Endothelial cell of umbilical vein (primary cell): ENCODE results near the gene CYFIP2. TPM values are rescaled to one million over a fixed set of nuclear protein-coding genes. Genes with fewer than 3 reads are reported as not detected.

Source experiments
- BruUV-seq: library from RNA; stranded (reverse); fragments of 400-500 nt; replicated peaks from 2 replicates; lab custom pipeline; 2021; lab: Mats Ljungman, UMichigan
- CTCF ChIA-PET: fragments of 300-600, 350-600 bp; sonication (Branson Sonifier 250); formaldehyde crosslinking; loops from one replicate; lab custom pipeline; 2021; ENCODE audit warnings: antibody characterized with exemption, inconsistent platforms; lab: Charles Lee
- POLR2A ChIA-PET: fragments of 300-600, 350-600 bp; sonication (Branson Sonifier 250); formaldehyde crosslinking; loops from one replicate; lab custom pipeline; 2021; ENCODE audit warnings: antibody characterized with exemption, inconsistent platforms; lab: Charles Lee
- DNase-seq: peaks from one replicate; pipeline ENCODE4 v3.0.0-alpha.2; 2011; ENCODE audit warnings: low read depth, low spot score
- FAIRE-seq: peaks from 2 replicates; lab custom pipeline; 2011; peaks lifted over from hg19 to GRCh38; lab: Jason Lieb, UNC
- H2AFZ ChIP-seq: 2 replicates; pipeline ENCODE4 v1.6.0; 2012; ENCODE audit warnings: low read depth, low read length, control low read depth, inconsistent platforms
- H3K27ac ChIP-seq: 2 replicates; pipeline ENCODE4 v1.5.1; 2011; ENCODE audit warnings: low read depth, mild to moderate bottlenecking, control low read depth, low read length, moderate library complexity; ENCODE audit not compliant: insufficient read depth
- H3K27me3 ChIP-seq, 2 experiments: 2 replicates each; pipeline versions ENCODE4 v1.6.0 to v1.6.1; 2011; ENCODE audit warnings: low read length in 2 of 2, mixed read lengths in 1 of 2; ENCODE audit not compliant: control insufficient read depth in 2 of 2, insufficient read depth in 2 of 2
- H3K36me3 ChIP-seq, 2 experiments: 2 replicates in 1 of 2; 3 replicates in 1 of 2; pipeline ENCODE4 v1.5.1; 2011; ENCODE audit warnings: low read length in 2 of 2, mild to moderate bottlenecking in 1 of 2, moderate library complexity in 1 of 2; ENCODE audit not compliant: control insufficient read depth in 2 of 2, insufficient read depth in 2 of 2; ENCODE audit errors: extremely low read depth in 1 of 2
- H3K4me1 ChIP-seq: 3 replicates; pipeline ENCODE4 v1.5.1; 2011; ENCODE audit warnings: mild to moderate bottlenecking, low read length; ENCODE audit not compliant: control insufficient read depth, insufficient read depth; ENCODE audit errors: extremely low read depth
- H3K4me2 ChIP-seq: 2 replicates; pipeline ENCODE4 v1.6.1; 2011; ENCODE audit warnings: low read length, control low read depth, mixed read lengths; ENCODE audit not compliant: insufficient read depth
- H3K4me3 ChIP-seq, 3 experiments: fragments of 200-600 bp in 1 of 3; sonication (generic), shearing (Covaris generic) in 1 of 3; replicated peaks in 1 of 3; 2 replicates each; pipeline ENCODE4 v1.5.1; 2011 to 2016; ENCODE audit warnings: control low read depth in 3 of 3, low read length in 3 of 3, mild to moderate bottlenecking in 2 of 3, inconsistent platforms in 1 of 3, low read depth in 1 of 3, moderate library complexity in 1 of 3; ENCODE audit not compliant: insufficient read depth in 1 of 3
- H3K79me2 ChIP-seq: 2 replicates; pipeline ENCODE4 v1.6.0; 2012; ENCODE audit warnings: low read length, inconsistent platforms; ENCODE audit not compliant: control insufficient read depth, insufficient read depth
- H3K9ac ChIP-seq: replicated peaks from 2 replicates; pipeline ENCODE3; 2011; ENCODE audit warnings: low read length, control low read depth; ENCODE audit not compliant: insufficient read depth; ENCODE audit errors: extremely low read depth
- H3K9me1 ChIP-seq: replicated peaks from 3 replicates; pipeline ENCODE4 v1.6.0; 2011; ENCODE audit warnings: mild to moderate bottlenecking, low read length; ENCODE audit not compliant: control insufficient read depth, insufficient read depth; ENCODE audit errors: extremely low read depth
- H3K9me3 ChIP-seq: replicated peaks from 2 replicates; pipeline ENCODE4 v1.5.1; 2012; ENCODE audit warnings: low read length, inconsistent platforms; ENCODE audit not compliant: control insufficient read depth, insufficient read depth
- H4K20me1 ChIP-seq: replicated peaks from 2 replicates; pipeline ENCODE3; 2011; ENCODE audit warnings: mild to moderate bottlenecking, low read length; ENCODE audit not compliant: control insufficient read depth, insufficient read depth; ENCODE audit errors: extremely low read depth
- EZH2 ChIP-seq: IDR thresholded peaks from 2 replicates; pipeline ENCODE4 v1.6.1; 2012; ENCODE audit warnings: borderline replicate concordance, low read depth, mild to moderate bottlenecking, moderate library complexity, low read length, inconsistent platforms; ENCODE audit not compliant: severe bottlenecking
- FOS ChIP-seq: IDR thresholded peaks from 2 replicates; pipeline ENCODE4 v1.6.1; 2011; ENCODE audit warnings: mild to moderate bottlenecking, low read length, moderate library complexity, borderline replicate concordance; ENCODE audit not compliant: insufficient read depth
- GATA2 ChIP-seq: IDR thresholded peaks from 2 replicates; pipeline ENCODE4 v1.7.0; 2011; ENCODE audit warnings: low read depth, mild to moderate bottlenecking, moderate library complexity, mixed read lengths, low read length; ENCODE audit not compliant: insufficient read length, insufficient read depth
- JUN ChIP-seq: IDR thresholded peaks from 2 replicates; pipeline ENCODE4 v1.6.1; 2011; ENCODE audit warnings: borderline replicate concordance, low read depth; ENCODE audit not compliant: insufficient read length, insufficient read depth
- MYC ChIP-seq: IDR thresholded peaks from one replicate; pipeline ENCODE4 v1.6.1; 2011; ENCODE audit warnings: mild to moderate bottlenecking, low read depth, low read length
- POLR2A ChIP-seq: IDR thresholded peaks from 2 replicates; pipeline ENCODE4 v1.6.1; 2012; ENCODE audit warnings: low read depth, mild to moderate bottlenecking, control low read depth, low read length
- POLR2AphosphoS5 ChIP-seq: IDR thresholded peaks from 2 replicates; pipeline ENCODE4 v1.6.1; 2012; ENCODE audit warnings: low read depth, mild to moderate bottlenecking, control low read depth, low read length, moderate library complexity; ENCODE audit not compliant: insufficient read depth
- dilution Hi-C: fragments of 300-500 bp; cut with MboI; formaldehyde crosslinking; loops from one replicate; pipeline ENCODE4 v1.15.0; 2019; ENCODE audit warnings: low sequenced_read_pairs; ENCODE audit not compliant: extremely low pct_ligation_motif_present
- intact Hi-C: fragments of 100-400 bp; cut with micrococcal nuclease; formaldehyde crosslinking; loops from one replicate; pipeline ENCODE4 v1.10.0; 2022
- polyA plus RNA-seq, 4 experiments: library from polyadenylated mRNA; depleted of rRNA in 3 of 4; stranded (reverse) in 3 of 4; unstranded in 1 of 4; fragments of >200 nt; gene quantifications; 2 replicates each; pipeline versions ENCODE4 v1.2.1 to v1.2.3, GENCODE V29; 2011 to 2012; ENCODE audit warnings: missing spikeins in 1 of 4
- total RNA-seq: library from RNA; stranded (reverse); gene quantifications from 2 replicates; pipeline ENCODE4 v1.2.3, GENCODE V29; 2021
- TF ChIP-seq, protein P1 (sequence below), 2 donors: IDR thresholded peaks; 1 replicate in 1 of 2; 2 replicates in 1 of 2; pipeline ENCODE4 v1.5.1; 2011; ENCODE audit warnings: low read length in 2 of 2, mild to moderate bottlenecking in 2 of 2, moderate library complexity in 2 of 2, control low read depth in 1 of 2, inconsistent platforms in 1 of 2, low read depth in 1 of 2; ENCODE audit not compliant: insufficient read depth in 1 of 2; ENCODE audit errors: extremely low read depth in 1 of 2
- TF ChIP-seq, protein P2 (sequence below): IDR thresholded peaks from 2 replicates; pipeline ENCODE4 v1.6.1; 2011; ENCODE audit not compliant: insufficient read depth, insufficient read length

Gene CYFIP2
- total and polyA plus RNA-seq, 2 donors (not counting 3 experiments of a cell fraction or from before 2014, with no cell fraction given), result 9.2 to 22.4 TPM

DNA sequence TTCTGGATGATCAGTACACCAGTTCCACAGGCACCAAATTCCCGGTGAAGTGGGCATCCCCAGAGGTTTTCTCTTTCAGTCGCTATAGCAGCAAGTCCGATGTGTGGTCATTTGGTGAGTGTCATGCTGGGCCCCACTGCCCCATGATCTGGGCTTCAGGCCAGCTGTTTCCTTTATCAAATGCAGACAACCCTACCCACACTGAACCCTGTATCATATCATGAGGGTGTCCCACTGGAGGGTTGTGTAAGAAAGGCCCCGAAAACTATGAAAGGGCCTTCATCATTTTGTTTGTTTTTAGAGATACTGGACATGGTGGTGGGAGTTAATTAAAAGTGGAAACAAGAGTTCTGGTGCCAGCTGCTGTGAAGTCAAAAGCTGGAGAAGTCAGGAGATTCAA lies 20.0 kb upstream of the CYFIP2 start:
- TF ChIP-seq FOS (no peak), JUN (no peak), POLR2AphosphoS5 (no peak), MYC (no peak), POLR2A (no peak), EZH2 (no peak), GATA2 (no peak)
- TF ChIP-seq, protein P1, sequence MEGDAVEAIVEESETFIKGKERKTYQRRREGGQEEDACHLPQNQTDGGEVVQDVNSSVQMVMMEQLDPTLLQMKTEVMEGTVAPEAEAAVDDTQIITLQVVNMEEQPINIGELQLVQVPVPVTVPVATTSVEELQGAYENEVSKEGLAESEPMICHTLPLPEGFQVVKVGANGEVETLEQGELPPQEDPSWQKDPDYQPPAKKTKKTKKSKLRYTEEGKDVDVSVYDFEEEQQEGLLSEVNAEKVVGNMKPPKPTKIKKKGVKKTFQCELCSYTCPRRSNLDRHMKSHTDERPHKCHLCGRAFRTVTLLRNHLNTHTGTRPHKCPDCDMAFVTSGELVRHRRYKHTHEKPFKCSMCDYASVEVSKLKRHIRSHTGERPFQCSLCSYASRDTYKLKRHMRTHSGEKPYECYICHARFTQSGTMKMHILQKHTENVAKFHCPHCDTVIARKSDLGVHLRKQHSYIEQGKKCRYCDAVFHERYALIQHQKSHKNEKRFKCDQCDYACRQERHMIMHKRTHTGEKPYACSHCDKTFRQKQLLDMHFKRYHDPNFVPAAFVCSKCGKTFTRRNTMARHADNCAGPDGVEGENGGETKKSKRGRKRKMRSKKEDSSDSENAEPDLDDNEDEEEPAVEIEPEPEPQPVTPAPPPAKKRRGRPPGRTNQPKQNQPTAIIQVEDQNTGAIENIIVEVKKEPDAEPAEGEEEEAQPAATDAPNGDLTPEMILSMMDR (IDR thresholded peaks at IDR 0.05; ENCODE audit: extremely low read depth in 1 of 2, insufficient read depth in 1 of 2, low read depth in 1 of 2, low read length in 2 of 2), result no peak
- TF ChIP-seq, protein P2, sequence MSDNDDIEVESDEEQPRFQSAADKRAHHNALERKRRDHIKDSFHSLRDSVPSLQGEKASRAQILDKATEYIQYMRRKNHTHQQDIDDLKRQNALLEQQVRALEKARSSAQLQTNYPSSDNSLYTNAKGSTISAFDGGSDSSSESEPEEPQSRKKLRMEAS, result no peak
- no peaks in the 10 kb centered on the region for H3K79me2 ChIP-seq
- H2AFZ ChIP-seq, result no peak overlapping the region
- POLR2A ChIA-PET, result no interaction called here
- no peak overlapping the region for H3K4me2 ChIP-seq
- H4K20me1 ChIP-seq, result no peaks in the 10 kb centered on the region
- no peaks in the 10 kb centered on the region for H3K4me1 ChIP-seq
- no peaks in the 10 kb centered on the region for H3K27me3 ChIP-seq
- H3K36me3 ChIP-seq, result no peaks in the 10 kb centered on the region
- no TSS peak for BruUV-seq
- intact Hi-C loops, result no loop called here
- dilution Hi-C loops, result no loop called here
- no peaks in the 10 kb centered on the region for H3K9me3 ChIP-seq
- H3K4me3 ChIP-seq, result no peak overlapping the region
- H3K9ac ChIP-seq, result no peak overlapping the region
- CTCF ChIA-PET, result no interaction called here
- FAIRE-seq (no peak), DNase-seq (no peak)
- H3K27ac ChIP-seq, result no peak overlapping the region
- H3K9me1 ChIP-seq, result no peaks in the 10 kb centered on the region
